H1 (cell line): Measurements from ENCODE around the gene PITX1. TPM values are rescaled to one million over a fixed set of nuclear protein-coding genes. Genes with fewer than 3 reads are reported as not detected.

ENCODE experiments used
- ASH2L ChIP-seq: fragments of 200-600, 300-600 bp; sonication (generic); IDR thresholded peaks from one replicate; pipeline ENCODE4 v1.7.1; 2017; ENCODE audit warnings: low read length
- RAD21 ChIP-seq, 2 experiments: IDR thresholded peaks in 1 of 2; conservative IDR thresholded peaks in 1 of 2; 2 replicates each; pipeline ENCODE4 v1.6.1; 2011; ENCODE audit warnings: low read depth in 2 of 2, low read length in 2 of 2, improper control_type of control experiment in 1 of 2, inconsistent platforms in 1 of 2, mild to moderate bottlenecking in 1 of 2, moderate library complexity in 1 of 2
- SIX5 ChIP-seq: IDR thresholded peaks from 2 replicates; pipeline ENCODE4 v1.6.1; 2011; ENCODE audit warnings: mild to moderate bottlenecking, low read depth, low read length
- SP2 ChIP-seq: IDR thresholded peaks from 2 replicates; pipeline ENCODE4 v1.6.1; 2012; ENCODE audit warnings: mild to moderate bottlenecking, low read length, inconsistent platforms
- polyA plus RNA-seq, 7 experiments: library from polyadenylated mRNA; depleted of rRNA in 3 of 7; stranded (reverse) in 5 of 7; unstranded in 2 of 7; fragments of >200 nt in 5 of 7; fragments of 200-250 nt in 2 of 7; gene quantifications; 1 replicate in 5 of 7; 2 replicates in 1 of 7; 4 replicates in 1 of 7; pipeline versions ENCODE4 v1.2.1 to v1.2.3, GENCODE V29; 2011 to 2013; ENCODE audit warnings: missing spikeins in 2 of 7, mixed read lengths in 2 of 7
- total RNA-seq: library from RNA; stranded (reverse); fragmentation: NEBNext Ultra II Directional; extraction: Animal tissue kit (Norgen Biotek cat#: 25700); gene quantifications from 2 replicates; pipeline ENCODE4 v1.2.1, GENCODE V29; 2021

The PITX1 gene
- total and polyA plus RNA-seq, 2 of the 8 experiments (the other 6 are each of a cell fraction or from before 2014, with no cell fraction given): 0.03 TPM; not detected in 1

- no peak for TF ChIP-seq SIX5
- TF ChIP-seq RAD21 (IDR thresholded peaks at IDR 0.05 in 1 of 2, conservative IDR thresholded peaks at IDR 0.05 in 1 of 2; ENCODE audit: low read depth in 2 of 2, low read length in 2 of 2): no peak
- no peak for TF ChIP-seq ASH2L
- TF ChIP-seq SP2: no peak
Observed at GRCh38 chr5:135061001-135061400, 27.0 kb upstream of the PITX1 start (continued).
